Gastroesophageal sphincter (tissue), 3 donors: ENCODE measurements around the gene SULT4A1.

Experiments used
- CTCF ChIP-seq, 4 experiments: fragments of 200-600 bp in 2 of 4; fragments of 450-650 bp in 2 of 4; sonication (generic) in 1 of 4; IDR thresholded peaks; one replicate each; pipeline ENCODE4 v1.5.1; 2017 to 2019; ENCODE audit warnings: antibody characterized with exemption in 4 of 4, mild to moderate bottlenecking in 2 of 4, moderate library complexity in 2 of 4
- POLR2AphosphoS5 ChIP-seq: sonication (generic); formaldehyde crosslinking; IDR thresholded peaks from one replicate; pipeline ENCODE4 v1.6.1; 2017; ENCODE audit warnings: antibody characterized with exemption

GRCh38 chr22:43845981-43846380, 16.3 kb downstream of the SULT4A1 start:
- no peak for TF ChIP-seq CTCF (IDR thresholded peaks at IDR 0.05)
- no peak for TF ChIP-seq POLR2AphosphoS5
